Upper lobe of left lung (tissue), 6 donors: ENCODE data around the gene CRTC3. TPM values are rescaled to one million over a fixed set of nuclear protein-coding genes. Genes with fewer than 3 reads are reported as not detected.
A peak's percentile ranks its signal among the peaks of the same experiment; 100 is the strongest.

Source experiments
- ATAC-seq, 2 donors: fragments of 200-7000 bp; cut with Tn5 transposase; one replicate each; pipeline ENCODE4 v1.9.1; 2022; ENCODE audit warnings: mild to moderate bottlenecking in 2 of 2, moderate library complexity in 2 of 2; ENCODE audit not compliant: low FRiP score in 2 of 2
- DNase-seq, 2 donors: peaks; one replicate each; pipeline ENCODE4 v3.0.0-alpha.2; 2019 to 2020
- H3K27ac ChIP-seq, 4 donors: fragments of 200-600 bp; sonication (generic); one replicate each; pipeline ENCODE4 v1.5.1; 2016 to 2019
- H3K27me3 ChIP-seq, 4 donors: fragments of 200-600 bp; sonication (generic); one replicate each; pipeline ENCODE4 v1.5.1; 2017 to 2019
- H3K36me3 ChIP-seq, 4 donors: fragments of 200-600 bp; sonication (generic); one replicate each; pipeline ENCODE4 v1.5.1; 2016 to 2019
- H3K4me1 ChIP-seq, 4 donors: fragments of 200-600 bp; sonication (generic); one replicate each; pipeline ENCODE4 v1.5.1; 2018 to 2019
- H3K4me3 ChIP-seq, 4 donors: fragments of 200-600 bp; sonication (generic); one replicate each; pipeline ENCODE4 v1.5.1; 2017 to 2019; ENCODE audit warnings: mild to moderate bottlenecking in 2 of 4, moderate library complexity in 1 of 4
- H3K9me3 ChIP-seq, 4 donors: fragments of 200-600 bp; sonication (generic); one replicate each; pipeline ENCODE4 v1.5.1; 2018 to 2019
- CTCF ChIP-seq, 6 experiments: fragments of 450-650 bp in 4 of 6; fragments of 200-600 bp in 2 of 6; sonication (generic) in 2 of 6; IDR thresholded peaks; one replicate each; pipeline ENCODE4 v1.5.1; 2016 to 2019; ENCODE audit warnings: antibody characterized with exemption in 6 of 6
- EP300 ChIP-seq, 4 donors: sonication (generic); formaldehyde crosslinking; IDR thresholded peaks; one replicate each; pipeline ENCODE4 v1.5.1; 2017; ENCODE audit warnings: antibody characterized with exemption in 4 of 4, control low read depth in 2 of 4
- POLR2A ChIP-seq, 4 donors: fragments of 450-650 bp; IDR thresholded peaks; one replicate each; pipeline ENCODE4 v1.5.1; 2016 to 2017; ENCODE audit warnings: antibody characterized with exemption in 4 of 4, mild to moderate bottlenecking in 2 of 4
- POLR2AphosphoS5 ChIP-seq, 2 donors: sonication (generic); formaldehyde crosslinking; IDR thresholded peaks; one replicate each; pipeline ENCODE4 v1.5.1; 2017; ENCODE audit warnings: antibody characterized with exemption in 2 of 2
- WGBS, 2 donors: methylation state at CpG; one replicate each; pipeline ENCODE4 v1.1.5; 2017 to 2018; 5-methylcytosine and 5-hydroxymethylcytosine counted together
- total RNA-seq, 6 donors: library from RNA; depleted of rRNA in 4 of 6; stranded (reverse); fragments of >200 nt in 4 of 6; gene quantifications; one replicate each; pipeline versions ENCODE4 v1.1.0 to v1.2.1, GENCODE V29; 2016 to 2021
- donor health status: DM: no; HTN: no; CAD: no; lungs with moderate emphysema.
- donor health status: DM: no; HTN: yes; CAD: no; lungs with severe emphysema.

Gene CRTC3
- total RNA-seq, 6 donors from 2014 or later = 30.9 to 42.7 (median 35.1) TPM

GRCh38 chr15:90588427-90588826 lies 58.7 kb downstream of the CRTC3 start:
- Histone ChIP-seq H3K36me3 (no peaks in the 10 kb centered on the region), H3K4me3 (no peak overlapping the region), H3K4me1 (peaks cover 18 to 26% (median 20%) of the 10 kb centered on the region in 4 donors), H3K27me3 (no peaks in the 10 kb centered on the region), H3K9me3 (no peaks in the 10 kb centered on the region), H3K27ac (no peak overlapping the region)
- no peak for ATAC-seq
- TF ChIP-seq EP300 (IDR thresholded peaks at IDR 0.05) (no peak), POLR2AphosphoS5 (IDR thresholded peaks at IDR 0.05) (no peak), POLR2A (IDR thresholded peaks at IDR 0.05) (no peak), CTCF (IDR thresholded peaks at IDR 0.05) (no peak)
- DNase-seq = no peak
- WGBS, 2 donors = 82 to 85% methylated on average over 5 of the region's 5 CpGs

GRCh38 chr15:90591524-90591923 lies 61.8 kb downstream of the CRTC3 start:
- DNase-seq (no peak), ATAC-seq (no peak)
- TF ChIP-seq POLR2A (IDR thresholded peaks at IDR 0.05) (no peak), EP300 (IDR thresholded peaks at IDR 0.05) (no peak), POLR2AphosphoS5 (IDR thresholded peaks at IDR 0.05) (no peak), CTCF (IDR thresholded peaks at IDR 0.05) (no peak)
- 80 to 86% methylated on average over 1 of the region's 1 CpG for WGBS, 2 donors
- Histone ChIP-seq H3K36me3 (no peaks in the 10 kb centered on the region), H3K4me1 (peaks cover 42 to 48% (median 46%) of the 10 kb centered on the region in 4 donors), H3K27ac (peak overlapping the region in 1 of 4 donors; percentile 45), H3K27me3 (no peaks in the 10 kb centered on the region), H3K9me3 (no peaks in the 10 kb centered on the region), H3K4me3 (no peak overlapping the region)

- Histone ChIP-seq H3K27ac (peak overlapping the region; percentile 15 to 45 (median 30)), H3K27me3 (no peaks in the 10 kb centered on the region), H3K4me3 (no peak overlapping the region), H3K9me3 (no peaks in the 10 kb centered on the region), H3K36me3 (no peaks in the 10 kb centered on the region), H3K4me1 (peaks cover 49 to 56% (median 53%) of the 10 kb centered on the region in 4 donors)
- WGBS, 2 donors = 65 to 75% methylated on average over 5 of the region's 5 CpGs
- ATAC-seq (no peak), DNase-seq (no peak)
- TF ChIP-seq POLR2AphosphoS5 (IDR thresholded peaks at IDR 0.05) = peak in 1 of 2 donors; percentile 62
- peak in 1 of 4 donors; percentile 60 for TF ChIP-seq EP300 (IDR thresholded peaks at IDR 0.05)
- no peak for TF ChIP-seq POLR2A (IDR thresholded peaks at IDR 0.05)
These were observed 62.6 kb downstream of the CRTC3 start for GRCh38 chr15:90592131-90592881.

GRCh38 chr15:90593499-90594158 lies 63.9 kb downstream of the CRTC3 start:
- no peaks in the 10 kb centered on the region for H3K27me3 ChIP-seq
- H3K36me3 ChIP-seq = no peaks in the 10 kb centered on the region
- H3K4me1 ChIP-seq = peaks cover 62 to 69% (median 67%) of the 10 kb centered on the region in 4 donors
- ATAC-seq = no peak
- H3K27ac ChIP-seq = peak overlapping the region; percentile 81 to 93 (median 85)
- 63 to 72% methylated on average over 10 of the region's 10 CpGs for WGBS, 2 donors
- H3K4me3 ChIP-seq = no peak overlapping the region
- TF ChIP-seq EP300 (IDR thresholded peaks at IDR 0.05) (no peak), CTCF (IDR thresholded peaks at IDR 0.05) (no peak), POLR2AphosphoS5 (IDR thresholded peaks at IDR 0.05) (no peak), POLR2A (IDR thresholded peaks at IDR 0.05) (no peak)
- no peaks in the 10 kb centered on the region for H3K9me3 ChIP-seq
- peak in 1 of 2 donors; percentile 6 for DNase-seq

- Histone ChIP-seq H3K27ac (peak overlapping the region; percentile 81 to 93 (median 85)), H3K9me3 (no peaks in the 10 kb centered on the region), H3K36me3 (no peaks in the 10 kb centered on the region), H3K27me3 (no peaks in the 10 kb centered on the region), H3K4me1 (peaks cover 66 to 72% (median 69%) of the 10 kb centered on the region in 4 donors), H3K4me3 (peak overlapping the region in 2 of 4 donors; percentile 1 to 14)
- ATAC-seq (peak; percentile 88 to 93), DNase-seq (peak in 1 of 2 donors; percentile 98)
- WGBS, 2 donors = 2 to 7% methylated on average over 10 of the region's 10 CpGs
- TF ChIP-seq POLR2A (IDR thresholded peaks at IDR 0.05) (peak in 1 of 4 donors; percentile 53), CTCF (IDR thresholded peaks at IDR 0.05) (no peak), EP300 (IDR thresholded peaks at IDR 0.05) (peak; percentile 67 to 94 (median 84)), POLR2AphosphoS5 (IDR thresholded peaks at IDR 0.05) (peak; percentile 75 to 92)
These were observed 64.6 kb downstream of the CRTC3 start for GRCh38 chr15:90594301-90594738.
